GM18499 (cell line): ENCODE data around the gene EIF1.
A peak's percentile ranks its signal among the peaks of the same experiment; 100 is the strongest.
"Not testable (repeated sequence)": the region's sequence is repeated elsewhere in the genome, so short reads cannot be mapped to it uniquely, and the experiment has no call there.

ENCODE experiments used
- ATAC-seq: cut with Tn5 transposase; IDR thresholded peaks from one replicate; pipeline ENCODE4 v1.9.1; 2021; ENCODE audit warnings: moderate number of reproducible peaks; ENCODE audit not compliant: insufficient read depth, unreplicated experiment

EIF1 gene

GRCh38 chr17:41688641-41689496 lies at the start of gene EIF1:
EIF1 (plus strand) TSS chr17:41688885; CDS start chr17:41689039, 154 bp downstream.
- peak; percentile 50 for ATAC-seq

- ATAC-seq: no peak
Measured at GRCh38 chr17:41638941-41639340, 49.7 kb upstream of the EIF1 start.

- ATAC-seq: no peak
Measured at GRCh38 chr17:41639492-41640473, 48.9 kb upstream of the EIF1 start.

- ATAC-seq: not testable (repeated sequence)
Measured at GRCh38 chr17:41640596-41640995, 48.1 kb upstream of the EIF1 start.

- ATAC-seq: no peak
Measured at GRCh38 chr17:41642252-41643156, 46.2 kb upstream of the EIF1 start.

GRCh38 chr17:41647038-41647813 lies 41.5 kb upstream of the EIF1 start:
- ATAC-seq: no peak

GRCh38 chr17:41647940-41648410 lies 40.7 kb upstream of the EIF1 start:
- no peak for ATAC-seq

GRCh38 chr17:41648411-41649195 lies 40.1 kb upstream of the EIF1 start:
- ATAC-seq: no peak

- no peak for ATAC-seq
Measured at GRCh38 chr17:41649923-41650519, 38.7 kb upstream of the EIF1 start.

GRCh38 chr17:41650794-41651624 lies 37.7 kb upstream of the EIF1 start:
- no peak for ATAC-seq

- no peak for ATAC-seq
Measured at GRCh38 chr17:41651625-41652460, 36.8 kb upstream of the EIF1 start.

- no peak for ATAC-seq
Measured at GRCh38 chr17:41652461-41652970, 36.2 kb upstream of the EIF1 start.

GRCh38 chr17:41653421-41653820 lies 35.3 kb upstream of the EIF1 start:
- no peak for ATAC-seq

- no peak for ATAC-seq
Measured at GRCh38 chr17:41653892-41654677, 34.6 kb upstream of the EIF1 start.
